K562 (cell line): Measurements from ENCODE around the gene LIN28B. TPM values are rescaled to one million over a fixed set of nuclear protein-coding genes. Genes with fewer than 3 reads are reported as not detected.

Experiments
- C11orf30 ChIP-seq: fragments of 450-650 bp; IDR thresholded peaks from 2 replicates; pipeline ENCODE4 v1.6.1; 2016; ENCODE audit warnings: low read depth, mild to moderate bottlenecking
- CBFA2T3 ChIP-seq: fragments of 450-650 bp; IDR thresholded peaks from 2 replicates; pipeline ENCODE4 v1.6.1; 2017
- DPF2 ChIP-seq: fragments of 450-650 bp; IDR thresholded peaks from 2 replicates; pipeline ENCODE4 v1.6.1; 2016
- ESRRA ChIP-seq: fragments of 450-650 bp; IDR thresholded peaks from 2 replicates; pipeline ENCODE4 v1.6.1; 2014; ENCODE audit warnings: low read depth, mild to moderate bottlenecking, moderate library complexity, borderline replicate concordance
- MAFG ChIP-seq: fragments of 450-650 bp; conservative IDR thresholded peaks from 2 replicates; pipeline ENCODE4 v1.6.1; 2016; ENCODE audit warnings: missing genetic modification characterization, missing compliant biosample characterization
- MTF1 ChIP-seq: fragments of 250-450 bp; sonication (Bioruptor Pico); IDR thresholded peaks from 2 replicates; pipeline ENCODE4 v1.9.0; 2021; ENCODE audit warnings: moderate library complexity, mild to moderate bottlenecking, inconsistent platforms, borderline replicate concordance
- SLC30A9 ChIP-seq: fragments of 250-450 bp; sonication (Bioruptor Pico); IDR thresholded peaks from 2 replicates; pipeline ENCODE4 v1.8.0; 2022; ENCODE audit warnings: mild to moderate bottlenecking, moderate library complexity
- ZNF184 ChIP-seq: sonication (generic); formaldehyde crosslinking; IDR thresholded peaks from 2 replicates; pipeline ENCODE4 v1.5.0; 2020; ENCODE audit warnings: missing genetic modification reagents
- ZNF217 ChIP-seq: sonication (generic); formaldehyde crosslinking; IDR thresholded peaks from 2 replicates; pipeline ENCODE4 v1.8.0; 2022; ENCODE audit warnings: mild to moderate bottlenecking, missing genetic modification reagents
- ZNF644 ChIP-seq: fragments of 200-800 bp; sonication (Bioruptor generic); IDR thresholded peaks from 2 replicates; pipeline ENCODE4 v1.6.1; 2016; ENCODE audit warnings: low read depth, missing genetic modification characterization, missing compliant biosample characterization
- polyA plus RNA-seq, 8 experiments: library from polyadenylated mRNA; depleted of rRNA in 4 of 8; stranded (reverse) in 5 of 8; unstranded in 3 of 8; fragments of >200 nt; fragmentation: Nextera tagmentation in 2 of 8; fragmentation: Illumina TruSeq in 1 of 8; extraction: Ambion mirVana in 2 of 8; extraction: Trizol in 1 of 8; gene quantifications; 2 replicates each; pipeline versions ENCODE4 v1.2.1 to v1.2.3, GENCODE V29; 2011 to 2014; ENCODE audit warnings: inconsistent platforms in 1 of 8, missing spikeins in 1 of 8
- total RNA-seq, 7 experiments: library from RNA; depleted of rRNA in 6 of 7; stranded (reverse); fragments of >200 nt in 6 of 7; fragmentation: Illumina TruSeq in 2 of 7; extraction: Trizol in 2 of 7; gene quantifications; 2 replicates each; pipeline versions ENCODE4 v1.2.1 to v1.2.3, GENCODE V29; 2011 to 2021; ENCODE audit warnings: low replicate concordance in 1 of 7
- TF ChIP-seq, protein P1 (sequence below), 2 experiments: fragments of 450-650 bp in 1 of 2; IDR thresholded peaks; 2 replicates each; pipeline ENCODE4 v1.6.1; 2011 to 2017; ENCODE audit warnings: low read depth in 2 of 2, antibody characterized with exemption in 1 of 2, borderline replicate concordance in 1 of 2, low read length in 1 of 2, mild to moderate bottlenecking in 1 of 2, mixed read lengths in 1 of 2; ENCODE audit not compliant: control insufficient read depth in 1 of 2
- TF ChIP-seq, protein P2 (sequence below): IDR thresholded peaks from 2 replicates; pipeline ENCODE4 v1.6.1; 2014; ENCODE audit warnings: antibody characterized with exemption
- TF ChIP-seq, protein P3 (sequence below): sonication (generic); formaldehyde crosslinking; IDR thresholded peaks from 2 replicates; pipeline ENCODE4 v1.8.1; 2023; ENCODE audit warnings: mild to moderate bottlenecking, missing genetic modification reagents, moderate library complexity
- TF ChIP-seq, protein P4 (sequence below): fragments of 450-650 bp; formaldehyde crosslinking; IDR thresholded peaks from 2 replicates; pipeline ENCODE4 v1.4.0; 2020; ENCODE audit warnings: mild to moderate bottlenecking, mixed read lengths

Gene LIN28B
- total and polyA plus RNA-seq, 9 of the 15 experiments (the other 6 are each of a cell fraction or from before 2014, with no cell fraction given): 20.9 to 77.3 (median 42.1) TPM

DNA sequence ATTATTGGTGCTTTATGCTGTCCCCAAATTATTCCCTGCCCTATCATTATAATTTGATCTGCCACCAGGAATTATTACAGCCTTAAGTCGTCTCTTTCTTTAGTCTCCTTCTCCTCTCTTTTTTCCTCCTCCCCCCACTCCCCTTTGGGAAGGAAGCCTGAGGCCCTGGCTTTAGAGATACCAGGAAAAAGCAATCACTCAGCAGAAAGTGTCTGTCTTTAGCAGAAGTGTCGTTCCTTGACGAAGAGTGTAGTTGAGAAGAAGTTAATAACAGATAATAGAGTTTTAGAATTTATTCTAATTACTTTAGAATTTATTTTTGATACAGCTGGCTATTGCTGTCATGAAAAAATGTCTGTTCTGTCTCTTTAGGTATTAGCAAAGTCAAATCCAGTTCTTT, 16.5 kb downstream of the LIN28B start (continued):
- TF ChIP-seq, protein P1, sequence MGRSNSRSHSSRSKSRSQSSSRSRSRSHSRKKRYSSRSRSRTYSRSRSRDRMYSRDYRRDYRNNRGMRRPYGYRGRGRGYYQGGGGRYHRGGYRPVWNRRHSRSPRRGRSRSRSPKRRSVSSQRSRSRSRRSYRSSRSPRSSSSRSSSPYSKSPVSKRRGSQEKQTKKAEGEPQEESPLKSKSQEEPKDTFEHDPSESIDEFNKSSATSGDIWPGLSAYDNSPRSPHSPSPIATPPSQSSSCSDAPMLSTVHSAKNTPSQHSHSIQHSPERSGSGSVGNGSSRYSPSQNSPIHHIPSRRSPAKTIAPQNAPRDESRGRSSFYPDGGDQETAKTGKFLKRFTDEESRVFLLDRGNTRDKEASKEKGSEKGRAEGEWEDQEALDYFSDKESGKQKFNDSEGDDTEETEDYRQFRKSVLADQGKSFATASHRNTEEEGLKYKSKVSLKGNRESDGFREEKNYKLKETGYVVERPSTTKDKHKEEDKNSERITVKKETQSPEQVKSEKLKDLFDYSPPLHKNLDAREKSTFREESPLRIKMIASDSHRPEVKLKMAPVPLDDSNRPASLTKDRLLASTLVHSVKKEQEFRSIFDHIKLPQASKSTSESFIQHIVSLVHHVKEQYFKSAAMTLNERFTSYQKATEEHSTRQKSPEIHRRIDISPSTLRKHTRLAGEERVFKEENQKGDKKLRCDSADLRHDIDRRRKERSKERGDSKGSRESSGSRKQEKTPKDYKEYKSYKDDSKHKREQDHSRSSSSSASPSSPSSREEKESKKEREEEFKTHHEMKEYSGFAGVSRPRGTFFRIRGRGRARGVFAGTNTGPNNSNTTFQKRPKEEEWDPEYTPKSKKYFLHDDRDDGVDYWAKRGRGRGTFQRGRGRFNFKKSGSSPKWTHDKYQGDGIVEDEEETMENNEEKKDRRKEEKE (IDR thresholded peaks at IDR 0.05; ENCODE audit: borderline replicate concordance in 1 of 2, control insufficient read depth in 1 of 2, low read depth in 2 of 2, low read length in 1 of 2): no peak
- TF ChIP-seq ZNF184 (no peak), CBFA2T3 (peak; percentile 53; the same call in 1 of the 2 replicates), MAFG (tag) (peak; percentile 63), DPF2 (peak; percentile 48; the same call in 1 of the 2 replicates), ESRRA (no peak), SLC30A9 (CRISPR knock-in tag) (no peak), ZNF644 (tag) (no peak), MTF1 (no peak), C11orf30 (peak; percentile 80), ZNF217 (CRISPR knock-in tag) (no peak)
- TF ChIP-seq, protein P2, sequence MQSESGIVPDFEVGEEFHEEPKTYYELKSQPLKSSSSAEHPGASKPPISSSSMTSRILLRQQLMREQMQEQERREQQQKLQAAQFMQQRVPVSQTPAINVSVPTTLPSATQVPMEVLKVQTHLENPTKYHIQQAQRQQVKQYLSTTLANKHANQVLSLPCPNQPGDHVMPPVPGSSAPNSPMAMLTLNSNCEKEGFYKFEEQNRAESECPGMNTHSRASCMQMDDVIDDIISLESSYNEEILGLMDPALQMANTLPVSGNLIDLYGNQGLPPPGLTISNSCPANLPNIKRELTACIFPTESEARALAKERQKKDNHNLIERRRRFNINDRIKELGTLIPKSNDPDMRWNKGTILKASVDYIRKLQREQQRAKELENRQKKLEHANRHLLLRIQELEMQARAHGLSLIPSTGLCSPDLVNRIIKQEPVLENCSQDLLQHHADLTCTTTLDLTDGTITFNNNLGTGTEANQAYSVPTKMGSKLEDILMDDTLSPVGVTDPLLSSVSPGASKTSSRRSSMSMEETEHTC: no peak
- TF ChIP-seq, protein P3, sequence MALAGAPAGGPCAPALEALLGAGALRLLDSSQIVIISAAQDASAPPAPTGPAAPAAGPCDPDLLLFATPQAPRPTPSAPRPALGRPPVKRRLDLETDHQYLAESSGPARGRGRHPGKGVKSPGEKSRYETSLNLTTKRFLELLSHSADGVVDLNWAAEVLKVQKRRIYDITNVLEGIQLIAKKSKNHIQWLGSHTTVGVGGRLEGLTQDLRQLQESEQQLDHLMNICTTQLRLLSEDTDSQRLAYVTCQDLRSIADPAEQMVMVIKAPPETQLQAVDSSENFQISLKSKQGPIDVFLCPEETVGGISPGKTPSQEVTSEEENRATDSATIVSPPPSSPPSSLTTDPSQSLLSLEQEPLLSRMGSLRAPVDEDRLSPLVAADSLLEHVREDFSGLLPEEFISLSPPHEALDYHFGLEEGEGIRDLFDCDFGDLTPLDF (CRISPR knock-in tag): no peak
- TF ChIP-seq, protein P4, sequence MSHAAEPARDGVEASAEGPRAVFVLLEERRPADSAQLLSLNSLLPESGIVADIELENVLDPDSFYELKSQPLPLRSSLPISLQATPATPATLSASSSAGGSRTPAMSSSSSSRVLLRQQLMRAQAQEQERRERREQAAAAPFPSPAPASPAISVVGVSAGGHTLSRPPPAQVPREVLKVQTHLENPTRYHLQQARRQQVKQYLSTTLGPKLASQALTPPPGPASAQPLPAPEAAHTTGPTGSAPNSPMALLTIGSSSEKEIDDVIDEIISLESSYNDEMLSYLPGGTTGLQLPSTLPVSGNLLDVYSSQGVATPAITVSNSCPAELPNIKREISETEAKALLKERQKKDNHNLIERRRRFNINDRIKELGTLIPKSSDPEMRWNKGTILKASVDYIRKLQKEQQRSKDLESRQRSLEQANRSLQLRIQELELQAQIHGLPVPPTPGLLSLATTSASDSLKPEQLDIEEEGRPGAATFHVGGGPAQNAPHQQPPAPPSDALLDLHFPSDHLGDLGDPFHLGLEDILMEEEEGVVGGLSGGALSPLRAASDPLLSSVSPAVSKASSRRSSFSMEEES (CRISPR knock-in tag): no peak
